ENCODE data around the gene VCX3A. TPM values are rescaled to one million over a fixed set of nuclear protein-coding genes. Genes with fewer than 3 reads are reported as not detected.

VCX3A gene
- total and polyA plus RNA-seq, 2 donors (not counting 1 experiment from before 2014, with no cell fraction given): not detected

DNA sequence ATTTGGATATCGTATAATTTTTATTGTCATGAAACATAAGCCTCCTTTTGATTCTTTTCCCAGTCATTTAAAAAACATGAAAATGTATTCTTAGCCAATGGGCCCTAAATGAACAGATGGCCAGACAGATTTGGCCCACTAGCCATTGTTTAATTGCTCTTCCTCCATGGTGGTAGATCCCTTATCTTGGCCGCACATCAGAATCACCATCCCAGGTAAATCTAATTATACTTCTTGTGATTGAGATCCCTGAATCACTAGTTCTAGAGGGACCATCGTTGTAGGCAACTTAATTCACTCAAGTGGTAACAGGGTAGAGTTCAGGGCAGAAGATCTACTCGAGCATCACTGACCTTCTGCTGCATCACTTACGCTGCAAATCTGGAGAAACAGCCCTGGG, 24.1 kb upstream of the VCX3A start:
- Histone ChIP-seq H3K27me3 (ENCODE audit: control insufficient read depth, insufficient read depth, low read length) (no peaks in the 10 kb centered on the region), H3K9me3 (ENCODE audit: control insufficient read depth, insufficient read depth, low read depth, low read length) (no peaks in the 10 kb centered on the region), H3K4me1 (ENCODE audit: control insufficient read depth, extremely low read depth, insufficient read depth, low read length) (no peaks in the 10 kb centered on the region), H3K4me2 (ENCODE audit: extremely low read depth, insufficient read depth, low read length) (no peak overlapping the region), H3K36me3 (ENCODE audit: control insufficient read depth, insufficient read depth, low read length) (no peaks in the 10 kb centered on the region), H3K79me2 (ENCODE audit: control insufficient read depth, insufficient read depth, low read length) (no peaks in the 10 kb centered on the region), H3K4me3 (replicated peaks in 1 of 4; ENCODE audit: control extremely low read depth in 1 of 4, insufficient read depth in 1 of 4, low read depth in 3 of 4, low read length in 4 of 4) (no peak overlapping the region), H4K20me1 (ENCODE audit: control insufficient read depth, extremely low read depth, insufficient read depth, low read length) (no peaks in the 10 kb centered on the region), H2AFZ (ENCODE audit: low read length) (no peak overlapping the region), H3K9ac (ENCODE audit: insufficient read depth, low read length) (no peak overlapping the region), H3K27ac (ENCODE audit: insufficient read depth, low read length) (no peak overlapping the region)
- TF ChIP-seq CTCF (conservative IDR thresholded peaks at IDR 0.05 in 1 of 2, IDR thresholded peaks at IDR 0.05 in 1 of 2; ENCODE audit: low read depth in 1 of 2, low read length in 2 of 2) (no peak), EZH2 (IDR thresholded peaks at IDR 0.05; ENCODE audit: low read length, missing control alignments) (no peak)
- no peak for DNase-seq (ENCODE audit: low read depth in 2 of 2)

DNA sequence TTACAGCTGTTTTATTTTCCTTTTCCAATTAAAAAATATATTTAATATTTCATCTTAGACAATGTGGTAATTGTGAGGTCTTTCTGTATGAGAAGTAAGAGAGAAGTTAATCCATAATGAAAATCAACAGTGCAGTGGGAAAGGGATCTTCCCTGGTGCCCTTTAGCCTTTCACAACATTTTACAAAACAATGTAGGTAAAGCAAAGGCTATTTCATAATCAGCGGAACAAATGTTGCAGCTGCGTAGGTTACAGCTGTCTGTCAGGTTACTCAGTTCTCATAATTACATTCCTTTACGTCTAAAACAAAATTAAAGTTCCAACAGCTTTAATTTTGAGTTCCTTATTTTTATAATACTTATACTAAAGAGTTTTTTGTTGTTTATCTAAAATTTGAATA, 22.8 kb upstream of the VCX3A start:
- no peaks in the 10 kb centered on the region for H3K79me2 ChIP-seq (ENCODE audit: control insufficient read depth, insufficient read depth, low read length)
- H3K9ac ChIP-seq (ENCODE audit: insufficient read depth, low read length): no peak overlapping the region
- H3K27me3 ChIP-seq (ENCODE audit: control insufficient read depth, insufficient read depth, low read length): no peaks in the 10 kb centered on the region
- H3K27ac ChIP-seq (ENCODE audit: insufficient read depth, low read length): no peak overlapping the region
- H4K20me1 ChIP-seq (ENCODE audit: control insufficient read depth, extremely low read depth, insufficient read depth, low read length): no peaks in the 10 kb centered on the region
- no peaks in the 10 kb centered on the region for H3K4me1 ChIP-seq (ENCODE audit: control insufficient read depth, extremely low read depth, insufficient read depth, low read length)
- TF ChIP-seq EZH2 (IDR thresholded peaks at IDR 0.05; ENCODE audit: low read length, missing control alignments): no peak
- TF ChIP-seq CTCF (conservative IDR thresholded peaks at IDR 0.05 in 1 of 2, IDR thresholded peaks at IDR 0.05 in 1 of 2; ENCODE audit: low read depth in 1 of 2, low read length in 2 of 2): no peak
- no peak for DNase-seq (ENCODE audit: low read depth in 2 of 2)
- H3K9me3 ChIP-seq (ENCODE audit: control insufficient read depth, insufficient read depth, low read depth, low read length): no peaks in the 10 kb centered on the region
- H3K36me3 ChIP-seq (ENCODE audit: control insufficient read depth, insufficient read depth, low read length): no peaks in the 10 kb centered on the region
- no peak overlapping the region for H3K4me2 ChIP-seq (ENCODE audit: extremely low read depth, insufficient read depth, low read length)
- H3K4me3 ChIP-seq (replicated peaks in 1 of 4; ENCODE audit: control extremely low read depth in 1 of 4, insufficient read depth in 1 of 4, low read depth in 3 of 4, low read length in 4 of 4): no peak overlapping the region
- H2AFZ ChIP-seq (ENCODE audit: low read length): no peak overlapping the region

DNA sequence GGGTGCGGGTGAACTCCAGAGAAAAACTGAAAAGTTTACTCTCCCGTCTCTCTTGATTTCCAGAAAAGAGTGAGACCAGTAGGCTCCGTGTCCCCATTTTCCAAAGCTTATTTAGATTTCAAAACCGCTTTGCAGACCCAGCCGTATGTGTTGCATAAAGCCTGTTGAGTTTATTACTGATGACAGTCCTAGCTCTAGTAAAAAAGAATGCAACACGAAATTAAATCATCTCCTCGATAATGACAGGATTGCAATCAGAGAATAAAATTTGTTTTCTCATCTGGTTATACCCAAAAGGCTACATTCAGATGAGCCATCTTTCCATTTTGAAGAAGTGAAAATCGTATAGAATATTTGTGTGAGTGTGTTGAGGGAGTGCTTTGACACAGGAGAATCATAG, 16.1 kb upstream of the VCX3A start:
- Histone ChIP-seq H3K79me2 (ENCODE audit: control insufficient read depth, insufficient read depth, low read length) (no peaks in the 10 kb centered on the region), H3K9ac (ENCODE audit: insufficient read depth, low read length) (no peak overlapping the region)

More for the DNA sequence above, 16.1 kb upstream of the VCX3A start:
- H3K9me3 ChIP-seq (ENCODE audit: control insufficient read depth, insufficient read depth, low read depth, low read length): no peaks in the 10 kb centered on the region
- H3K27ac ChIP-seq (ENCODE audit: insufficient read depth, low read length): no peak overlapping the region
- no peak overlapping the region for H3K4me3 ChIP-seq (replicated peaks in 1 of 4; ENCODE audit: control extremely low read depth in 1 of 4, insufficient read depth in 1 of 4, low read depth in 3 of 4, low read length in 4 of 4)
- no peaks in the 10 kb centered on the region for H3K4me1 ChIP-seq (ENCODE audit: control insufficient read depth, extremely low read depth, insufficient read depth, low read length)
- no peak overlapping the region for H2AFZ ChIP-seq (ENCODE audit: low read length)
- H3K4me2 ChIP-seq (ENCODE audit: extremely low read depth, insufficient read depth, low read length): no peak overlapping the region
- DNase-seq (ENCODE audit: low read depth in 2 of 2): no peak
- H3K36me3 ChIP-seq (ENCODE audit: control insufficient read depth, insufficient read depth, low read length): no peaks in the 10 kb centered on the region
- no peak for TF ChIP-seq CTCF (conservative IDR thresholded peaks at IDR 0.05 in 1 of 2, IDR thresholded peaks at IDR 0.05 in 1 of 2; ENCODE audit: low read depth in 1 of 2, low read length in 2 of 2)
- no peak for TF ChIP-seq EZH2 (IDR thresholded peaks at IDR 0.05; ENCODE audit: low read length, missing control alignments)
- H3K27me3 ChIP-seq (ENCODE audit: control insufficient read depth, insufficient read depth, low read length): no peaks in the 10 kb centered on the region
- no peaks in the 10 kb centered on the region for H4K20me1 ChIP-seq (ENCODE audit: control insufficient read depth, extremely low read depth, insufficient read depth, low read length)
